MM.1S (cell line): ENCODE measurements around the gene SMC3.

Experiments
- EZH2 ChIP-seq: fragments of 300-600 bp; sonication (generic); optimal IDR thresholded peaks from 2 replicates; pipeline ENCODE3; 2017; ENCODE audit warnings: low read depth, mild to moderate bottlenecking, antibody characterized with exemption, low read length, mixed read lengths
- EZH2phosphoT487 ChIP-seq: fragments of 300-600 bp; sonication (generic); IDR thresholded peaks from 2 replicates; pipeline ENCODE4 v1.6.1; 2018; ENCODE audit warnings: antibody characterized with exemption, low read length
- TF ChIP-seq, protein P1 (sequence below): fragments of 300-600 bp; sonication (generic); IDR thresholded peaks from 2 replicates; pipeline ENCODE4 v1.5.1; 2016; ENCODE audit warnings: antibody characterized with exemption, low read length, mixed read lengths

DNA sequence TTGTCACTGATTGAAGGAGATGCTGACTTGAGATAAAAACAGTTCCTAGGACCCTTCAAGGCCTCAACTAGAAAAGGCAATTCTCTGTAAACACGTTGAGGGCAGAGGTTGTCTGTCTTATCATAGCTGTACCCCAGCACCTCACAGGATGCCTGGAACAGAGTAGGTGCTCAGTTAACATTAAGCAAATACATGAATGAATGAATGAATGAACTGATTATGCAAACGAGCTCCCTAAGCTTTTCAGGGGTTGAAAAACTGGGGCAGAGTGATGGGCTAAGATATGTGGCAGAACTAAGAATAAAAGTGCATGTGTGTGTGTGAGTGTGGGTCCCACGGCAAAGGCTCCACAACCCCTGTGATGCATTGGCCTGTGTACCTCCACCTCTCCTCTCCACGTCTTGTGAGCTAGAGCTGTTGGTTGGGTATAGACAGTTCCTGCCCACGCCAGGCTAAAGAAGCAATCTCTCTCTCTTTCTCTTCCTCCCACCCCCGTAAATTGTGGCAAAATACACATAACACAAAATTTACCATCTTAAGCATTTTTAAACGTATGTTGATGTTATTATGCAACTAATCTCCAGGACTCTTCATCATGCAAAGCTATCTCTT, 20.9 kb upstream of the SMC3 start:
- TF ChIP-seq, protein P1, sequence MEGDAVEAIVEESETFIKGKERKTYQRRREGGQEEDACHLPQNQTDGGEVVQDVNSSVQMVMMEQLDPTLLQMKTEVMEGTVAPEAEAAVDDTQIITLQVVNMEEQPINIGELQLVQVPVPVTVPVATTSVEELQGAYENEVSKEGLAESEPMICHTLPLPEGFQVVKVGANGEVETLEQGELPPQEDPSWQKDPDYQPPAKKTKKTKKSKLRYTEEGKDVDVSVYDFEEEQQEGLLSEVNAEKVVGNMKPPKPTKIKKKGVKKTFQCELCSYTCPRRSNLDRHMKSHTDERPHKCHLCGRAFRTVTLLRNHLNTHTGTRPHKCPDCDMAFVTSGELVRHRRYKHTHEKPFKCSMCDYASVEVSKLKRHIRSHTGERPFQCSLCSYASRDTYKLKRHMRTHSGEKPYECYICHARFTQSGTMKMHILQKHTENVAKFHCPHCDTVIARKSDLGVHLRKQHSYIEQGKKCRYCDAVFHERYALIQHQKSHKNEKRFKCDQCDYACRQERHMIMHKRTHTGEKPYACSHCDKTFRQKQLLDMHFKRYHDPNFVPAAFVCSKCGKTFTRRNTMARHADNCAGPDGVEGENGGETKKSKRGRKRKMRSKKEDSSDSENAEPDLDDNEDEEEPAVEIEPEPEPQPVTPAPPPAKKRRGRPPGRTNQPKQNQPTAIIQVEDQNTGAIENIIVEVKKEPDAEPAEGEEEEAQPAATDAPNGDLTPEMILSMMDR, result no peak
- TF ChIP-seq EZH2phosphoT487 (no peak), EZH2 (no peak)
